Liver (tissue), 9 donors: ENCODE results near the gene HTN3. TPM values are rescaled to one million over a fixed set of nuclear protein-coding genes. Genes with fewer than 3 reads are reported as not detected.

Experiments used
- DNase-seq: peaks from one replicate; pipeline ENCODE4 v3.0.0-alpha.2; 2017; ENCODE audit warnings: low spot score
- H3K27ac ChIP-seq, 2 donors: one replicate each; pipeline ENCODE4 v1.7.0; 2013; ENCODE audit warnings: inconsistent platforms in 2 of 2, low read length in 2 of 2, control low read depth in 1 of 2, low read depth in 1 of 2, mild to moderate bottlenecking in 1 of 2
- H3K27me3 ChIP-seq, 4 donors: one replicate each; pipeline versions ENCODE4 v1.6.1 to v1.7.0; 2013; ENCODE audit warnings: low read length in 3 of 4, inconsistent platforms in 1 of 4, mild to moderate bottlenecking in 1 of 4, moderate library complexity in 1 of 4; ENCODE audit not compliant: control insufficient read depth in 4 of 4, insufficient read depth in 4 of 4
- H3K36me3 ChIP-seq, 4 donors: one replicate each; pipeline versions ENCODE4 v1.6.1 to v1.7.0; 2013; ENCODE audit warnings: low read length in 3 of 4, mild to moderate bottlenecking in 3 of 4, low read depth in 1 of 4, moderate library complexity in 1 of 4; ENCODE audit not compliant: control insufficient read depth in 4 of 4, insufficient read depth in 3 of 4
- H3K4me1 ChIP-seq, 4 donors: one replicate each; pipeline versions ENCODE4 v1.6.1 to v1.7.0; 2013; ENCODE audit warnings: low read length in 3 of 4, mild to moderate bottlenecking in 3 of 4, moderate library complexity in 1 of 4; ENCODE audit not compliant: control insufficient read depth in 4 of 4, insufficient read depth in 4 of 4
- H3K4me3 ChIP-seq, 3 donors: one replicate each; pipeline versions ENCODE4 v1.6.1 to v1.7.0; 2013; ENCODE audit warnings: low read length in 3 of 3, control low read depth in 1 of 3, low read depth in 1 of 3, mild to moderate bottlenecking in 1 of 3
- H3K9ac ChIP-seq, 2 donors: one replicate each; pipeline ENCODE4 v1.7.0; 2013; ENCODE audit warnings: low read length in 2 of 2, mild to moderate bottlenecking in 2 of 2, moderate library complexity in 2 of 2, control low read depth in 1 of 2, low read depth in 1 of 2
- H3K9me3 ChIP-seq, 4 donors: one replicate each; pipeline versions ENCODE4 v1.6.1 to v1.7.0; 2013; ENCODE audit warnings: low read length in 3 of 4; ENCODE audit not compliant: control insufficient read depth in 4 of 4
- EGR1 ChIP-seq, 2 donors: IDR thresholded peaks; 2 replicates each; pipeline ENCODE4 v1.6.1; 2016 to 2018; ENCODE audit warnings: antibody characterized with exemption in 2 of 2, low read depth in 2 of 2
- FOXA1 ChIP-seq: IDR thresholded peaks from 2 replicates; pipeline ENCODE4 v1.6.1; 2016; ENCODE audit warnings: antibody characterized with exemption
- FOXA2 ChIP-seq: IDR thresholded peaks from 2 replicates; pipeline ENCODE4 v1.6.1; 2016; ENCODE audit warnings: antibody characterized with exemption
- GABPA ChIP-seq, 2 donors: IDR thresholded peaks in 1 of 2; conservative IDR thresholded peaks in 1 of 2; 2 replicates each; pipeline ENCODE4 v1.6.1; 2016; ENCODE audit warnings: antibody characterized with exemption in 2 of 2, mild to moderate bottlenecking in 1 of 2, moderate library complexity in 1 of 2
- HNF4A ChIP-seq, 2 donors: conservative IDR thresholded peaks; 2 replicates each; pipeline ENCODE4 v1.6.1; 2016; ENCODE audit warnings: antibody characterized with exemption in 2 of 2, mild to moderate bottlenecking in 2 of 2
- HNF4G ChIP-seq: IDR thresholded peaks from 2 replicates; pipeline ENCODE4 v1.6.1; 2016; ENCODE audit warnings: antibody characterized with exemption
- JUND ChIP-seq, 2 donors: IDR thresholded peaks; 2 replicates each; pipeline ENCODE4 v1.6.1; 2016; ENCODE audit warnings: antibody characterized with exemption in 2 of 2
- NR2F2 ChIP-seq: IDR thresholded peaks from 2 replicates; pipeline ENCODE4 v1.6.1; 2016; ENCODE audit warnings: antibody characterized with exemption
- RAD21 ChIP-seq, 2 donors: IDR thresholded peaks; 2 replicates each; pipeline ENCODE4 v1.6.1; 2016; ENCODE audit warnings: antibody characterized with exemption in 2 of 2, mild to moderate bottlenecking in 2 of 2
- RXRA ChIP-seq, 2 donors: IDR thresholded peaks; 2 replicates each; pipeline ENCODE4 v1.6.1; 2017 to 2018; ENCODE audit warnings: antibody characterized with exemption in 2 of 2, mild to moderate bottlenecking in 1 of 2
- SP1 ChIP-seq: IDR thresholded peaks from 2 replicates; pipeline ENCODE4 v1.6.1; 2018; ENCODE audit warnings: antibody characterized with exemption, mild to moderate bottlenecking
- TAF1 ChIP-seq: conservative IDR thresholded peaks from 2 replicates; pipeline ENCODE4 v1.6.1; 2016; ENCODE audit warnings: antibody characterized with exemption, mild to moderate bottlenecking
- YY1 ChIP-seq: IDR thresholded peaks from 2 replicates; pipeline ENCODE4 v1.6.1; 2016; ENCODE audit warnings: antibody characterized with exemption, mild to moderate bottlenecking
- WGBS: extraction: QIAGEN DNeasy Blood & Tissue Kit; methylation state at CpG from one replicate; pipeline ENCODE4 v1.1.7; 2013; 5-methylcytosine and 5-hydroxymethylcytosine counted together
- polyA plus RNA-seq, 2 donors: library from polyadenylated mRNA; stranded (reverse) in 1 of 2; unstranded in 1 of 2; fragments of 200-250 nt in 1 of 2; fragments of >200 nt in 1 of 2; fragmentation: Nextera tagmentation in 1 of 2; extraction: Ambion mirVana in 1 of 2; gene quantifications; one replicate each; pipeline versions ENCODE4 v1.2.1 to v1.2.3, GENCODE V29; 2013 to 2015
- total RNA-seq, 2 donors: library from RNA; depleted of rRNA; stranded (reverse); fragments of >200 nt; gene quantifications; one replicate each; pipeline ENCODE4 v1.2.3, GENCODE V29; 2014
- TF ChIP-seq, protein P1 (sequence below): IDR thresholded peaks from 2 replicates; pipeline ENCODE4 v1.6.1; 2016; ENCODE audit warnings: antibody characterized with exemption, mild to moderate bottlenecking
- TF ChIP-seq, protein P2 (sequence below): IDR thresholded peaks from 2 replicates; pipeline ENCODE4 v1.6.1; 2016; ENCODE audit warnings: antibody characterized with exemption
- TF ChIP-seq, protein P3 (sequence below): fragments of 150-350 bp; IDR thresholded peaks from 2 replicates; pipeline ENCODE4 v1.5.1; 2017; ENCODE audit warnings: improper control_type of control experiment, low read depth, low read length; ENCODE audit not compliant: missing input control
- TF ChIP-seq, protein P4 (sequence below): IDR thresholded peaks from 2 replicates; pipeline ENCODE4 v1.6.1; 2016; ENCODE audit warnings: antibody characterized with exemption
- donor health status: healthy.
- donor health status: healthy.
- donor health status: healthy.
- donor health status: healthy.
- donor health status: healthy.

Gene HTN3
- total and polyA plus RNA-seq, 4 donors = not detected

DNA sequence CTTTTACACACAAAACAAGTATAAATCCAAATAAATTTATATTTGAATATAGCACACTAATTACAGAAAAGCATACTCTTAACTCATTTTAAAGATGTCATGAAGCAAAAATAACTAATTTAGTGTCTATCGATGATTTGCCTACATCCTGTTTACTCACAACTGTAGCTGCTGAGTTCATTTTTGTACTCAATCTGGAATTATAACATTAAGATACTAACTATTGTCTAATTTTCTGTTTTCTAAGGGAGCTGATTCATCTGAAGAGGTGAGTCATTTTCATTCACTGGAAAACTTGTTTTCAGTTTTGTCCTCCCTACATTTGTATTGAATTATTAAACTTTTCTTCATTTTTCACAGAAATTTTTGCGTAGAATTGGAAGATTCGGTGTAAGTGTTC lies 28.8 kb upstream of the HTN3 start:
- no peaks in the 10 kb centered on the region for H3K4me1 ChIP-seq
- H3K36me3 ChIP-seq = no peaks in the 10 kb centered on the region
- no peak overlapping the region for H3K27ac ChIP-seq
- H3K4me3 ChIP-seq = no peak overlapping the region
- no peaks in the 10 kb centered on the region for H3K9me3 ChIP-seq
- no peaks in the 10 kb centered on the region for H3K27me3 ChIP-seq
- H3K9ac ChIP-seq = no peak overlapping the region
- DNase-seq = no peak
- WGBS = 84% methylated on average over 3 of the region's 3 CpGs
- TF ChIP-seq TAF1 = no peak
- TF ChIP-seq, protein P1, sequence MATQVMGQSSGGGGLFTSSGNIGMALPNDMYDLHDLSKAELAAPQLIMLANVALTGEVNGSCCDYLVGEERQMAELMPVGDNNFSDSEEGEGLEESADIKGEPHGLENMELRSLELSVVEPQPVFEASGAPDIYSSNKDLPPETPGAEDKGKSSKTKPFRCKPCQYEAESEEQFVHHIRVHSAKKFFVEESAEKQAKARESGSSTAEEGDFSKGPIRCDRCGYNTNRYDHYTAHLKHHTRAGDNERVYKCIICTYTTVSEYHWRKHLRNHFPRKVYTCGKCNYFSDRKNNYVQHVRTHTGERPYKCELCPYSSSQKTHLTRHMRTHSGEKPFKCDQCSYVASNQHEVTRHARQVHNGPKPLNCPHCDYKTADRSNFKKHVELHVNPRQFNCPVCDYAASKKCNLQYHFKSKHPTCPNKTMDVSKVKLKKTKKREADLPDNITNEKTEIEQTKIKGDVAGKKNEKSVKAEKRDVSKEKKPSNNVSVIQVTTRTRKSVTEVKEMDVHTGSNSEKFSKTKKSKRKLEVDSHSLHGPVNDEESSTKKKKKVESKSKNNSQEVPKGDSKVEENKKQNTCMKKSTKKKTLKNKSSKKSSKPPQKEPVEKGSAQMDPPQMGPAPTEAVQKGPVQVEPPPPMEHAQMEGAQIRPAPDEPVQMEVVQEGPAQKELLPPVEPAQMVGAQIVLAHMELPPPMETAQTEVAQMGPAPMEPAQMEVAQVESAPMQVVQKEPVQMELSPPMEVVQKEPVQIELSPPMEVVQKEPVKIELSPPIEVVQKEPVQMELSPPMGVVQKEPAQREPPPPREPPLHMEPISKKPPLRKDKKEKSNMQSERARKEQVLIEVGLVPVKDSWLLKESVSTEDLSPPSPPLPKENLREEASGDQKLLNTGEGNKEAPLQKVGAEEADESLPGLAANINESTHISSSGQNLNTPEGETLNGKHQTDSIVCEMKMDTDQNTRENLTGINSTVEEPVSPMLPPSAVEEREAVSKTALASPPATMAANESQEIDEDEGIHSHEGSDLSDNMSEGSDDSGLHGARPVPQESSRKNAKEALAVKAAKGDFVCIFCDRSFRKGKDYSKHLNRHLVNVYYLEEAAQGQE = no peak
- TF ChIP-seq RXRA (IDR thresholded peaks at IDR 0.05) = no peak
- no peak for TF ChIP-seq RAD21 (IDR thresholded peaks at IDR 0.05)
- no peak for TF ChIP-seq HNF4A (conservative IDR thresholded peaks at IDR 0.05)
- TF ChIP-seq NR2F2 = no peak
- no peak for TF ChIP-seq FOXA2
- TF ChIP-seq YY1 = no peak
- TF ChIP-seq, protein P2, sequence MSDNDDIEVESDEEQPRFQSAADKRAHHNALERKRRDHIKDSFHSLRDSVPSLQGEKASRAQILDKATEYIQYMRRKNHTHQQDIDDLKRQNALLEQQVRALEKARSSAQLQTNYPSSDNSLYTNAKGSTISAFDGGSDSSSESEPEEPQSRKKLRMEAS = no peak
- TF ChIP-seq GABPA (IDR thresholded peaks at IDR 0.05 in 1 of 2, conservative IDR thresholded peaks at IDR 0.05 in 1 of 2) = no peak
- TF ChIP-seq FOXA1 = no peak
- TF ChIP-seq, protein P3, sequence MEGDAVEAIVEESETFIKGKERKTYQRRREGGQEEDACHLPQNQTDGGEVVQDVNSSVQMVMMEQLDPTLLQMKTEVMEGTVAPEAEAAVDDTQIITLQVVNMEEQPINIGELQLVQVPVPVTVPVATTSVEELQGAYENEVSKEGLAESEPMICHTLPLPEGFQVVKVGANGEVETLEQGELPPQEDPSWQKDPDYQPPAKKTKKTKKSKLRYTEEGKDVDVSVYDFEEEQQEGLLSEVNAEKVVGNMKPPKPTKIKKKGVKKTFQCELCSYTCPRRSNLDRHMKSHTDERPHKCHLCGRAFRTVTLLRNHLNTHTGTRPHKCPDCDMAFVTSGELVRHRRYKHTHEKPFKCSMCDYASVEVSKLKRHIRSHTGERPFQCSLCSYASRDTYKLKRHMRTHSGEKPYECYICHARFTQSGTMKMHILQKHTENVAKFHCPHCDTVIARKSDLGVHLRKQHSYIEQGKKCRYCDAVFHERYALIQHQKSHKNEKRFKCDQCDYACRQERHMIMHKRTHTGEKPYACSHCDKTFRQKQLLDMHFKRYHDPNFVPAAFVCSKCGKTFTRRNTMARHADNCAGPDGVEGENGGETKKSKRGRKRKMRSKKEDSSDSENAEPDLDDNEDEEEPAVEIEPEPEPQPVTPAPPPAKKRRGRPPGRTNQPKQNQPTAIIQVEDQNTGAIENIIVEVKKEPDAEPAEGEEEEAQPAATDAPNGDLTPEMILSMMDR = no peak
- TF ChIP-seq HNF4G = no peak

DNA sequence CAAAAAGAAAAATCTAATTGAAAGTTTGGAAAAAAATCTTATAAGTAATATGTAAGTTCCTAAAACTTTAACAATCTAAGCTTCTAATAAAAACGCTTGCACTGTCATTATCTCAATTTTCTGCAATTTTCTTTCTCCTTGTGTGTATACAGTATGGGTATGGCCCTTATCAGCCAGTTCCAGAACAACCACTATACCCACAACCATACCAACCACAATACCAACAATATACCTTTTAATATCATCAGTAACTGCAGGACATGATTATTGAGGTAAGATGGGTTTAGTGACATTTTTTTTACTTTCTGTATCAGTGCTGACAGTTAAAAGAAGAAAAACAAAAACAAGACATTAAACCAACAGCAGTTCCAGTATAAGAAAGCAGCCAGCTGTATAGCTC lies 27.5 kb upstream of the HTN3 start:
- no peak overlapping the region for H3K27ac ChIP-seq
- no peak for DNase-seq
- H3K9me3 ChIP-seq = no peaks in the 10 kb centered on the region
- no peaks in the 10 kb centered on the region for H3K27me3 ChIP-seq
- H3K4me3 ChIP-seq = no peak overlapping the region
- H3K36me3 ChIP-seq = no peaks in the 10 kb centered on the region
- no peaks in the 10 kb centered on the region for H3K4me1 ChIP-seq
- H3K9ac ChIP-seq = no peak overlapping the region
- no peak for TF ChIP-seq HNF4G
- 92% methylated on average over 1 of the region's 1 CpG for WGBS

DNA sequence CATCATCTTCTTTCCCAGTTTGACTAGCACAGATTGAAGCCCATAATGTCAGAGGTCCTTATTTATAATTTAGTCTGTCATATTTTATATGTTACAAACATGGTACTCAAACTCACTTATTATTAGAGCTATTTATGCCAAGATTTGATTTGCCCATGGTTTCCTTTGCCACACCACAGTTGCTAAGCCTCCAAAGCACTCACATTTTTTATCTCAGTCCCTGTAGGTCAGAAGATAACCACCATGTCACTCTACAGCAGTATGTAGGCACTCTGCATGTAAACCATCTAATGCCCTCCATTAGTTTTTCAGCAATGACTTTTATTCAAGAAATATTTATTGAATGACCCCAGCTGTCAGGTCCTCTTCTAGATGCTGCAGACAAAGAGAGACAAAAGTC lies 25.8 kb upstream of the HTN3 start:
- no peaks in the 10 kb centered on the region for H3K9me3 ChIP-seq
- no peaks in the 10 kb centered on the region for H3K4me1 ChIP-seq
- H3K4me3 ChIP-seq = no peak overlapping the region
- H3K9ac ChIP-seq = no peak overlapping the region
- H3K27me3 ChIP-seq = no peaks in the 10 kb centered on the region
- DNase-seq = no peak
- H3K27ac ChIP-seq = no peak overlapping the region
- H3K36me3 ChIP-seq = no peaks in the 10 kb centered on the region
- TF ChIP-seq SP1 (no peak), GABPA (IDR thresholded peaks at IDR 0.05 in 1 of 2, conservative IDR thresholded peaks at IDR 0.05 in 1 of 2) (no peak), EGR1 (IDR thresholded peaks at IDR 0.05; ENCODE audit: low read depth in 2 of 2) (no peak), TAF1 (no peak), HNF4A (conservative IDR thresholded peaks at IDR 0.05) (no peak), RAD21 (IDR thresholded peaks at IDR 0.05) (no peak), FOXA2 (no peak), NR2F2 (no peak), JUND (IDR thresholded peaks at IDR 0.05) (no peak)
- TF ChIP-seq, protein P3 = no peak
- TF ChIP-seq, protein P4, sequence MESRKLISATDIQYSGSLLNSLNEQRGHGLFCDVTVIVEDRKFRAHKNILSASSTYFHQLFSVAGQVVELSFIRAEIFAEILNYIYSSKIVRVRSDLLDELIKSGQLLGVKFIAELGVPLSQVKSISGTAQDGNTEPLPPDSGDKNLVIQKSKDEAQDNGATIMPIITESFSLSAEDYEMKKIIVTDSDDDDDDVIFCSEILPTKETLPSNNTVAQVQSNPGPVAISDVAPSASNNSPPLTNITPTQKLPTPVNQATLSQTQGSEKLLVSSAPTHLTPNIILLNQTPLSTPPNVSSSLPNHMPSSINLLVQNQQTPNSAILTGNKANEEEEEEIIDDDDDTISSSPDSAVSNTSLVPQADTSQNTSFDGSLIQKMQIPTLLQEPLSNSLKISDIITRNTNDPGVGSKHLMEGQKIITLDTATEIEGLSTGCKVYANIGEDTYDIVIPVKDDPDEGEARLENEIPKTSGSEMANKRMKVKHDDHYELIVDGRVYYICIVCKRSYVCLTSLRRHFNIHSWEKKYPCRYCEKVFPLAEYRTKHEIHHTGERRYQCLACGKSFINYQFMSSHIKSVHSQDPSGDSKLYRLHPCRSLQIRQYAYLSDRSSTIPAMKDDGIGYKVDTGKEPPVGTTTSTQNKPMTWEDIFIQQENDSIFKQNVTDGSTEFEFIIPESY = no peak
